ENCODE results near the gene OTX1.

OTX1 gene

DNA sequence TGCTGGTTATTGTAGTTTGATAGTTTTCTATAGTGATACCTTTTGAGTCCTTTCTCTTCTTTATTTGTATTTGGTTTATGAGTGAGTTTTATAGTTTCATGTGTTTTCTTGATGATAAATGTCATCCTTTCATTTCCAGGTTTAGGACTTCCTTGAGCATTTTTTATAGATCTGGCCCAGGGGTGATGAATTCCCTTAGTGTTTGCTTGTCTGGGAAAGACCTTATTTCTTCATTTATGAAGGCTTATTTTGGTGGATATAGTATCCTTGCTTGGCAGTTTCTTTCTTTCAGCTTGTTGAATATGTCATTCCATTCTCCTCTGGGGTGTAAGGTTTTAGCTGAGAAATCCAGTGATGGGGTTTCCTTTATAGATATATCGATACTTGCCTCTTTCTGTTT, 53.9 kb downstream of the OTX1 start:
- TF ChIP-seq, protein P1, sequence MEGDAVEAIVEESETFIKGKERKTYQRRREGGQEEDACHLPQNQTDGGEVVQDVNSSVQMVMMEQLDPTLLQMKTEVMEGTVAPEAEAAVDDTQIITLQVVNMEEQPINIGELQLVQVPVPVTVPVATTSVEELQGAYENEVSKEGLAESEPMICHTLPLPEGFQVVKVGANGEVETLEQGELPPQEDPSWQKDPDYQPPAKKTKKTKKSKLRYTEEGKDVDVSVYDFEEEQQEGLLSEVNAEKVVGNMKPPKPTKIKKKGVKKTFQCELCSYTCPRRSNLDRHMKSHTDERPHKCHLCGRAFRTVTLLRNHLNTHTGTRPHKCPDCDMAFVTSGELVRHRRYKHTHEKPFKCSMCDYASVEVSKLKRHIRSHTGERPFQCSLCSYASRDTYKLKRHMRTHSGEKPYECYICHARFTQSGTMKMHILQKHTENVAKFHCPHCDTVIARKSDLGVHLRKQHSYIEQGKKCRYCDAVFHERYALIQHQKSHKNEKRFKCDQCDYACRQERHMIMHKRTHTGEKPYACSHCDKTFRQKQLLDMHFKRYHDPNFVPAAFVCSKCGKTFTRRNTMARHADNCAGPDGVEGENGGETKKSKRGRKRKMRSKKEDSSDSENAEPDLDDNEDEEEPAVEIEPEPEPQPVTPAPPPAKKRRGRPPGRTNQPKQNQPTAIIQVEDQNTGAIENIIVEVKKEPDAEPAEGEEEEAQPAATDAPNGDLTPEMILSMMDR (IDR thresholded peaks at IDR 0.05; ENCODE audit: low read depth, low read length): no peak
- TF ChIP-seq POLR2A (IDR thresholded peaks at IDR 0.05; ENCODE audit: extremely low read depth, insufficient read length) (no peak), MYC (IDR thresholded peaks at IDR 0.05; ENCODE audit: low read depth, low read length) (no peak)
- TF ChIP-seq, protein P2, sequence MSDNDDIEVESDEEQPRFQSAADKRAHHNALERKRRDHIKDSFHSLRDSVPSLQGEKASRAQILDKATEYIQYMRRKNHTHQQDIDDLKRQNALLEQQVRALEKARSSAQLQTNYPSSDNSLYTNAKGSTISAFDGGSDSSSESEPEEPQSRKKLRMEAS (IDR thresholded peaks at IDR 0.05; ENCODE audit: low read depth, low read length): no peak
- H3K4me3 ChIP-seq (ENCODE audit: low read depth, low read length): no peak overlapping the region
- DNase-seq (ENCODE audit: low read depth): no peak
